ENCODE results near the gene FOS.

FOS gene

GRCh38 chr14:75249251-75249957, 29.2 kb upstream of the FOS start:
- H3K4me3 ChIP-seq (ENCODE audit: low read length) = no peak overlapping the region
- peak; percentile 99 for DNase-seq (ENCODE audit: low read depth, low spot score)

DNA sequence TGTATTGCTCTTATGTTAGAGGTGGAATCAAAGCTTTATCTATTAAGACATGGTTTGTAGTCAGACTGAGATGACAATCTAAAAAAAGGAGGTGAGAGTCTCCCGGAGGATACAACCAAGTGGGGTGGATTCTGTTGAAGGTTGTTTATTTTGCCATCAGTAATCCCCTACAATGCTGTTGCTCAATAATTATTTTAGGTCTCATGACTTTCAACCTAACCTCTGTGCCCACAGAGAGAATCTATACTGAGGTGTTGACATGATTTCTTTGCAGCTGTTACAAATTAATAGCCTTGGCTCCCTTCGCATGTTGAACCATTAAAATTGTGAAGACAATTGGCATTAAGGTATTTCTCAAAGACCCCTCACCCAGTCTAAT, 28.7 kb upstream of the FOS start:
- H3K4me3 ChIP-seq (ENCODE audit: low read length) = no peak overlapping the region

DNA sequence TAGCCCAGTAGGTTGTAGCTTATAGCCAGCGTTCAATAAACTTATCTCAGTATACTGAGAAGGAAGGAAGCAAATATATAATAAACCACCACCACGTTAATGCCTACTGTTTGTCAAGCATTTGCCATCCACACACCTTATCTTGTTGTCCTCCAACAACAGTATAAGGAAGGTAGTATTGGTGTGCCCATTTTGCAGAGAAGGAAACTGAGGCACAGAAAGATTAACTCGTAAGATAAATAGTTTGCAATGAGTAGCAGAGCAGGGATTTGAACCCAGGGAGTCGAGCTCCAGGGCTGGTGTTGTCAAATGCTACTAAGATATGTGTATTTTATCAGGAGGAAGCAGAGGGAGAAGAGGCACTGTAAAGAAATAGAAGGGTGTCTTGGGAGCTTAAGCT, 27.8 kb upstream of the FOS start:
- no peak for DNase-seq (ENCODE audit: low read depth, low spot score)
- no peak overlapping the region for H3K4me3 ChIP-seq (ENCODE audit: low read length)

More for the DNA sequence above, 28.7 kb upstream of the FOS start:
- DNase-seq (ENCODE audit: low read depth, low spot score) = no peak

DNA sequence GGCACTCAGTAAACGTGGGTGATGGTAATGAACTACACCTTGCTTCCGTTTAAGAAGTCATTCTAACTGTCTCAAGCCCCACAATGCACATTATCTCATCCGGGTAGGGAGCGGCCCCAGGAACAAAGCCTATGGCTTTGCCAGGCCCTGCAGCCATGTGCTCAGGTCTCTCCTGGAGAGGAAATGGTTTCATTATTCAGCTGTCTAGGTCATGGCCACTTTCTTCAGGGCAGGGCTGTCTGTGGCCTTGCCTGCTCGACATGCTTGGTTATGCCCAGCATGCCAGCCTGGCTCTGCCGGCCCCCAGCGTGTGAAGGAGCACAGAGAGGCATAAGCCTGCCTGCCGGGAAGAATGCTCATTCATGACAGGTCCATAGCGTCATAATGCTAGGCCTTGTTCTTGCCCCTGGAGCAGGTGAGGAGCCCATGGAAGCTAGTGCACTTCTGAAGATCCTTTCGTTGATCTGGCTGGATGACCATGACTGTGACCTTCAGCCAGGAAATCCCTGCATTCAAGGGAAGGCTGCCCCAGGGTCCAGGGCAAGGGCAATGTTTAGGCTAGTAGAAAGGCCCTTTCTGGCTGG, 26.3 kb upstream of the FOS start:
- DNase-seq (ENCODE audit: low read depth, low spot score) = no peak
- H3K4me3 ChIP-seq (ENCODE audit: low read length) = no peak overlapping the region

- DNase-seq (ENCODE audit: low read depth, low spot score) = no peak
These were observed 24.2 kb upstream of the FOS start for GRCh38 chr14:75254381-75254822.

GRCh38 chr14:75254901-75255584, 23.6 kb upstream of the FOS start:
- no peak overlapping the region for H3K4me3 ChIP-seq (ENCODE audit: low read length)
- DNase-seq (ENCODE audit: low read depth, low spot score) = no peak

More at GRCh38 chr14:75254381-75254822, 24.2 kb upstream of the FOS start:
- no peak overlapping the region for H3K4me3 ChIP-seq (ENCODE audit: low read length)

DNA sequence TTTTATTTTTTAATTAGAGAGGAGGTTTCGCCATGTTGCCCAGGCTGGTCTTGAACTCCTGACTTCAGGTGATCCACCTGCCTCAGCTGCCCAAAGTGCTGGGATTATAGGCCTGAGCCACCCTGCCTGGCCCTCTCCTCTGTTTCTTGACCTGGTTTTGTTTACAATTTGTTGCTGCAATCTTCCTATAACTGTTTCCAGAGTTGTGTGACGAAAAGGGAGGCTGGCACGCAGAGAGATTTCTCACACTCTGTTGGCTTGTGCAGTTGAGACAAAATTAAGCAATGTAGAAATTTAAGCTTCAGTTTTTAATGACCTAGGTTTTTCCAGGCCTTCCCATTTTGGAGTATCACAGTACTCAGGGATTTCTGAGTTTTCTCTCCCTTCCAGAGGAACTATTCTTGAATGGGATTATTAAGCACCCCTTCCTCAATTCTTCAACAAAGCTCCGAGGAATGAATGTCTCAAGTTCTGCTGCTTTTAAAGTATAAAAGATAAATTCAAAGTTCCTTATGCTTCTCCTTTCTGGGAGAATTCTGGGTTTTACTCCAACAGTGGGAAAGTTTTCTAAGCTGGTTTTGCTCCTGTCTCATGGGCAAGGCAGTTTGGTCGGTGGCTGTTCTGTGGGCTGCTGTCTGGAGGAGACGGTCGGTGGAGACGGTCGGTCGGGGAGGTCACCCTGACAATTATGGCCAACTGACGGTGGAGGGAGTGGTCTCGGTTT, 20.4 kb upstream of the FOS start:
- peak overlapping the region; percentile 64 for H3K4me3 ChIP-seq (ENCODE audit: low read length)
- DNase-seq (ENCODE audit: low read depth, low spot score) = no peak

- peak; percentile 99 for DNase-seq (ENCODE audit: low read depth, low spot score)
- peak overlapping the region; percentile 64 for H3K4me3 ChIP-seq (ENCODE audit: low read length)
These were observed 19.7 kb upstream of the FOS start for GRCh38 chr14:75258803-75259509.

DNA sequence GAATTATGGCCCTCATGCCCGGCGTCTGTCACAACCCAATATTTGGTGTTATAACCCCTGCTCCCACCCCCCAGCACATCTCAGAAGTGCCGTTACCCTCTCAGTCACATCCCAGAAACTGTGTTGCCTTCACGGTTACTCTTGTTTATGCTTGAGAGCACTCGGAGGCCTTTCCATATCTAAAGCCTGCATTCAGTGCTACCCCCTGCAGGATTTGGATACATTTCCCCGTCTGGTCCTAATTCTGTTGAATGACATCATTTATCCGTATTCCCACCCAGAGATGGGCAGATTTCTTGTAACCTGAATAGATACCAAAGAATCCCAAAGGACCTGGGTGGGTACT, 19.1 kb upstream of the FOS start:
- H3K4me3 ChIP-seq (ENCODE audit: low read length) = peak overlapping the region; percentile 64
- no peak for DNase-seq (ENCODE audit: low read depth, low spot score)

DNA sequence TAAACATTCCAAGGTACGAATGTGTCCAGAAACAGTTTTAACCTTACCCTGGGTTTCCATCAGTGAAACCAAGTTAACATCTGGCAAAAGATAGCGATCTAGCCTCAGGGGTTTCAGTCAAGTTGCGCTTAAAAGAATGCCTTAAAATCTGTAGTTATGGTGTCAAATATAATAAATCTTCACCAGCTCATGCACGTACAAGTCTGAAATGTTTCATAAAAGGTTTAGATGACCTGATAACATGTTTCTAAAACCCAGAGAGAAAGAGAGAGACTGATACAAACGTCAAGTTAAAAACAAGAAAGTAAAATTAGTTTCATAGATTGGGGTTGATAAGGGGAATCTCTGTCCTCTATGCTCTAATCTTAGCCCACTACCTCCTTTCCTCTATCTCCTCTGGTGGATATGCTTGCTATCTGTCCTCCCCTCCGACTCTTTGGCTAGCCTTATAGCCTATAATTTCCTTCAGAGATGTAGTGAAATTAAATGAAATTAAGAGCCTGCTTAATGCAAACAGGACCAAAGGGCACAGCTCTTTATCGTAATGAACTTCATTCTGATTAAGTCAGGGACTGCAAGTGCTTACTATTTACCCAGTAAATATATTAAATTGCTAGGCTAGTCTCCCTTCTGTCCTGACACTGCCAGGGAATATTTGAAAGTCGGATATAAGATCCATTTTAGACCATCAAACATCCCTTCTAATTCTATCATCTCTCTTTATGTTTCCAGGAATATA, 18.4 kb upstream of the FOS start:
- H3K4me3 ChIP-seq (ENCODE audit: low read length) = no peak overlapping the region
- peak; percentile 27 for DNase-seq (ENCODE audit: low read depth, low spot score)

DNA sequence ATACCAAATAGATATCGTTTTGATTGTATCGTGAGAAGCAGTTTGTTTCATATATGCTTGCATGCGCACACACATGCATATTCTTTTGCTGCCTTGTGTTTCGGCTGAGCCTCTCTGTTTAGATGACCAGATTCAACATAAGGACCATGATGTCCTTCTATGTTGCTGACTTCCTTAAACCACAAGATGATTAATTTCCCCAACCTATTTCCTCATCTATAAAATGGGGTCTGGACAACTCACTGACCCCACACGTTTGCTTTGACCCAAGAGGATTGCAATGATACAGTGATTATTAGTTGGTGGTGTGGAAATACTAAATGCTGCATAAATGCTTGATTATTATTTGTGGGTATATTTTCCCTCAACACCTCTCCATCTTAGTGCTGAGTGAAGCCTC, 16.8 kb upstream of the FOS start:
- no peak overlapping the region for H3K4me3 ChIP-seq (ENCODE audit: low read length)
- DNase-seq (ENCODE audit: low read depth, low spot score) = no peak

DNA sequence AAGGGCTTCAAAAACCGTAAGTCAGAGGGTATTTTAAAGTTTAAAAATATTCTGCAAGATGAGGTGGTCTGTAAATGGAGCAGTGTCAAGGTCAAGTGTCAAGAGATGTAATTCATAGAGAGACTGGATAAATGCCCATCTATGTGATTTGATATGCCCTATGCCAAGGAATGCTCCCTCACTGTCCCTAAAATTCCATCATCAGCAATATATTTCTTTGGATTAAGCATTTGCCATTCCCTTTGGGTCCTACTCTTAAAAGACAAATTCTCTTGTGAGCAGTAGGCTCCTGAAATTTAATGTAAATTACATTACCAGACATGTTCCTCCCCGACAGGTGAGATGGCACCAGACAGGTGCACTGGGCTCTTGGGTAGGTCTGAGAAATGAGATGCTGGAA, 16.0 kb upstream of the FOS start:
- no peak for DNase-seq (ENCODE audit: low read depth, low spot score)
- H3K4me3 ChIP-seq (ENCODE audit: low read length) = no peak overlapping the region

GRCh38 chr14:75264036-75264435, 14.6 kb upstream of the FOS start:
- no peak for DNase-seq (ENCODE audit: low read depth, low spot score)
- no peak overlapping the region for H3K4me3 ChIP-seq (ENCODE audit: low read length)

DNA sequence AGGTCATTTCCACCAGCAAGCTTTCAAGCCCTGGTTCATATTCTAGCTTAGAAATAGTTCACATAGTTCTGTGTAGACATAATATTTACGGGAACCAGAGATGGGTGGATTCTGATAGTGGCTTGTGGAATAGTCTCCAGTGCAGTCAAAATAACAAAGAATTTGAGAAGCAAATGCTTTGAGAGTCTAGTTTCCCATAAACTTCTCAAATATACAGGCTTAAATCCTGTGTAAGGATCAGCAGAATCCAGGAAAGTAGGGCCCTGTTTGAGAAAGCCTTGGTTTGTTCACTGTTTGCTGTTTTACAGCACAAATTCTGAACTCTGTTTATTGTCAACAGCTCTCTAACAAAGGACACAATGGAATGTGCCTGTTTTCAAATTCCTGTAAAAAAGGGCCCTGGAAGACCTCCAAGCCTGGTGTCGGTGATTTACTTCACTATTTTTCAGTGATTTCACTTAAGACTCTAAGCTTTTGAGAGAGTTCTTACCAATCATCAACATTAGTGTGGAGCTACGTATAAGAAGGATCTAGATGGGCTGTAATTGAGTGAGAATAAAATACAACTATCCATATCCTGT, 11.4 kb upstream of the FOS start:
- H3K4me3 ChIP-seq (ENCODE audit: low read length) = no peak overlapping the region
- DNase-seq (ENCODE audit: low read depth, low spot score) = no peak

DNA sequence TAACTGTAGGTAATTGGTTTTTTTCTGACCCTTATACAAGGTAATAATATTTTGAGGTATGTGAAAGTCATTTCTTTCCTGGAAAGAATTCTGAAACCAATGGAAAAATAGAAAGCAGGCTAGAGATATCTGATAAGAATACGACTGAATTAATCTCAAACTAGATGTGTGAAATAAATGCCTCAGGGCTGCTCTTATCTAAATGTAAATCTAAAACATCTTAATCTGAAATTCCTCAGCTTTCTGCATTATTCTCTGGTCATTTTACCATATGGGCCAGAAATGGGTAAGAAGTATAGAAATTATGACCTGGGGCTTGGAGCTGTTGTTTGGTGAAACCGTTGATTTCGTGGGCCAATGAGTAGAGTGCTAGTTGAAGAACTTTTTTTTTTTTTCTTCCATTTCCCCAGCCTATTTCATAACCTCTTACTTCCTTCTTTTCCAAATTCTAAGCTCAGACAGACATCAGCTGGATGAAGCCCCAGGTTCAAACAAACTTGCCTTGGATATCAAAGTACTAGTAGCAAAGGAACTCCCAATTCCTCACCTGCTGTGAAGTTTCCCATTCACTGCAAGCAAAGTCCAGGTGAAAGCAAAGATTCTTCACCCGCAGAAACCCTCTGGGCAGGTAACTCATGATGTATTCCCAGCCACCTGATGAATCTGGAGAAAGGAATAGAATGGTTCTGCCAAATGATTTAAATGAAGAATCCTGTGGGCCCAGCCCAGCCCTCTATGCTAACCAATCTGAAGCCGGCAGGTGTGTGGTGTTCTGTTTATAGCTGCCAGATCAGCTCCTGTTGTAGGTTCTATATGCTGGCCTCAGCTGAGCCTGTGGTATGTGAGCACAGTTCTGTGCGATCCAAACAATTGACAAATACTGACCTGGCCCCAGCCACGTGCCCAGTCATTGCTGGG, 9.7 kb upstream of the FOS start:
- no peak for DNase-seq (ENCODE audit: low read depth, low spot score)
- H3K4me3 ChIP-seq (ENCODE audit: low read length) = no peak overlapping the region

DNA sequence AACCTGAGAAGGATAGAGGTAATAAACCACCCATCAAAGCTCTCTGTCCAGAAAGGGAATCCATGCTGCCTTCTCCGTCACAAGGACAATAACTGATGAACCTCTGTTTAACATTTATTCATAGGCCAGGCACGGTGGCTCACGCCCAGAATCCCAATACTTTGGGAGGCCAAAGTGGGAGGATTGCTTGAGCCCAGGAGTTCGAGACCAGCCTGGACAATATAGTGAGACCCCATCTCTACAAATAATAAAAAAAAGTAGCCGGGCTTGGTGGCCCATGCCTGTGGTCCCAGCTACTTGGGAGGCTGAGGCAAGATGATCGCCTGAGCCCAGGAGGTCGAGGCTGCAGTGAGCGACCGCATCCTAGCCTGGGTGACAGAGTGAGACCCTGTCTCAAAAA, 7.1 kb upstream of the FOS start:
- DNase-seq (ENCODE audit: low read depth, low spot score) = no peak
- no peak overlapping the region for H3K4me3 ChIP-seq (ENCODE audit: low read length)

DNA sequence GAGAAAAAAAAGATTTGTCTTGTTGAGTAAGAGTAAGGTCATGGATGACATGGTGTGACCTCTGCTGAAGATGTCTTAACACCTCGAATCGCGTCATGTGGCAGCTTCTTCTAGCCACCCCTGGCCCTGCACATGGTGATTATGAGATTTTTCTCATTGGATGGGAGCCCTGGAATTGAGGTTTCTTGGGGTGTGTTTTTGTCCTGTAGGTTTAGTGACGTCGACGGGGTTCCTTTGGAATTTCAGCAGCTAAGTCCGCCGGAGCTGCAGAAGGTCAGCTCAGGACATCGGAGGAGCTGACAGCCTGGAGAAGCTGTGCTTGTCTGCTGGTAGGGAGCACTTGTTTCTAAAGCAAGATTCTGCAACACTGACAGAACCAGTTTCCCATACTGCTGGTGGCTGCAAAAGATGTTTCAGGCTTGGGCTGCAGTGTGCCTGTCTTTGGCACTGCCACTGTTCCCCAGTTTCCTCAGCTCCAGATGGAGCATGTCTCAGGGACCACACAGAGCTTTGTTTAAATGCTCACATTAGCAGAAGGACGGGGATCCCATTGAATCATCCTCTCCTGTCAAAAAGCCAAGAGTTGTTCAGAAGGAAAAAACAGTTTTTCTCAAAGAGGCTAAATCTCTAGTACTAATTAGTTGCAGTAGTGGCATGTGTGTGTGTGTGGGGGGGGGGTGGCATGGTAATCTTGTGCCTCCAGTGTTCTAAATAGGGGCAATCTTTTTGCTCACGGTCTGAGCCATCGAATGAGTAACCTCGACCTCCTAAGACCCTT, 5.2 kb upstream of the FOS start:
- H3K4me3 ChIP-seq (ENCODE audit: low read length) = no peak overlapping the region
- no peak for DNase-seq (ENCODE audit: low read depth, low spot score)
